ENCODE data around the gene PSMD13.

Gene PSMD13

GRCh38 chr11:297586-298405 lies 61.0 kb downstream of the PSMD13 start:
- no peak for DNase-seq (ENCODE audit: low read depth in 2 of 2, low spot score in 1 of 2)

GRCh38 chr11:298406-299065 lies 61.8 kb downstream of the PSMD13 start:
- DNase-seq (ENCODE audit: low read depth in 2 of 2, low spot score in 1 of 2), result no peak

DNA sequence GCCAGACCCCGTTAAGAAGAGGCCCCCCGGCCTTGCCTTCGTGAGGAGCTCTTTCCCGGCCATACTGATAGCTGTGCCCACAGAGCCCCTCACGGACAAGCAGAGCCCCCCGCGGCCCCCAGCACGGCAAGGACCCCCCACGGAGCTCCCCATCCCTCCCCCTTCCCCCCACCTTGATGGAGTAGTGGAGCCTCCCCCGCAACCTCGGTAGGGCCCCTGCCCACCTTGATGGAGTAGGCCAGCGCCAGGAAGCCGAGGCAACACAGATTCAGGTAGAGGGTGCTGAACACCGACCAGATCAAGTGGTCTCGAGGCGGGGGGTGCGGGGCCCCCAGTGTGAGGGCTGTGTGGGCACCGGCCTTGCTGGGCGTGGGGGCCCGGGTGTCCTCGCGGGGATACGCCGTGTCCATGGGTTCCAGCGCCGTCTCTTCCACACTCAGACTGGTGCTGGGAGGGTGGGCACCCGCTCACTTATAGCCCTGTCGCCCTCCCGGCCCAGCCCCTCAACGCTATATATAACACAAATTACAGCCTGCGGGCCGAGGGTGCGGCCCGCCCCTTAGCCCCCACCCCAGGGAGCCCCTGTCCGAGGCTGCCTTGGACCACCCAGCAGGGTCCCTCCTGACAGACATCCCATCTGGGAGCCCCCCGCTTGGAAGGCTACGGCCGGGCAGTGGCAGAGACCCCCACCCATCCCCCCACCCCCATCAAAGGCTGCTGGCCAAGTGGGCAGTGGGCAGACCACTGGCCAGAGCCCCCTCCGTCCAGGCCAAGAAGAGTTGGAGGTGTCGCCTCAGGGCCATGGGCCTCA lies 62.5 kb downstream of the PSMD13 start, which contains the start of gene IFITM5:
Gene IFITM5 (minus strand): TSS at position 446 of the 811 bp plus-strand sequence. CDS start 36 bp downstream, at position 410.
- no peak for DNase-seq (ENCODE audit: low read depth in 2 of 2, low spot score in 1 of 2)

DNA sequence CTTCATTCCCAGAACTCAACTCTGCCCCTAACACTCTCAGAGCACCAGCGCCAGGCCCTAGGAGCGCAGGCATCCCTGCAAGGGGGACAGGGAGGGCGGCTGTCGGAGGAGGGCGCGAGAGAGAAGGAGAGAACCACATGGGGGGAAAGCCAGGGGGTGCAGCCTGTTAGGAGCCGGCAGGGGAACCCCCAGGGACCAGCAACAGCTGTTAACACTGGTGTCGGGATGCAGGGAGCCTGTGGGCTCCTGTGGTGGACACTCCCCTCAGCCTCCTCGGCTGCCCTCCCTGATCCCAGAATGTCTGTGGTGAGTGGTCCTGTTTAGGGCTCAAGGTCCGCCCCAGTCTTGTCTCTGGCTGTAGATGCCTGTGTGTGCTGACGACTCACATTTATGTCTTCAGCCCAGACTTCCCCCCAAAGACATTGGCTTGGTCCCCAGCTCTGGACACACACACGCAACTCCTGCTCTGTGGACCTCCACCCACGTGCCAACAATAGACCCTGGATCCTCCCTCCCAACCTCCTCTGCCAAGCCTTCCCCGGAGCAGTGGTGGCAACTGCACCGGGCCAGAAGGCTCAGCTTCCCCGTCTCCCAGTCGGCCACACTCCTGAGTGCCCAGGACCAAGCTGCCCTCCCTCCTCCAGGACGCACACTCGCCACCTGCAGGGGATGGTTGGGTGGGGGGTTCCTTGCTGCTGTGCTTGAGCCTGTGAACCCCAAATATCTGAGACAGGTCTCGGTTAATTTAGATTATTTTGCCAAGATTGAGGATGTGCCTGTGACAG lies 63.4 kb downstream of the PSMD13 start:
- no peak for DNase-seq (ENCODE audit: low read depth in 2 of 2, low spot score in 1 of 2)

Measured in stimulated activated CD8-positive, alpha-beta memory T cell treated with anti-CD3 and anti-CD28 coated beads, Interleukin-4, amount 100 ng/mL, for 1 hour (primary cell).